NCI-H2107 (cell line): Measurements from ENCODE around the gene RNF103.

ENCODE experiments used
- DNase-seq: peaks from one replicate; lab custom pipeline; 2025; lab: John Stamatoyannopoulos, UW

The RNF103 gene

DNA sequence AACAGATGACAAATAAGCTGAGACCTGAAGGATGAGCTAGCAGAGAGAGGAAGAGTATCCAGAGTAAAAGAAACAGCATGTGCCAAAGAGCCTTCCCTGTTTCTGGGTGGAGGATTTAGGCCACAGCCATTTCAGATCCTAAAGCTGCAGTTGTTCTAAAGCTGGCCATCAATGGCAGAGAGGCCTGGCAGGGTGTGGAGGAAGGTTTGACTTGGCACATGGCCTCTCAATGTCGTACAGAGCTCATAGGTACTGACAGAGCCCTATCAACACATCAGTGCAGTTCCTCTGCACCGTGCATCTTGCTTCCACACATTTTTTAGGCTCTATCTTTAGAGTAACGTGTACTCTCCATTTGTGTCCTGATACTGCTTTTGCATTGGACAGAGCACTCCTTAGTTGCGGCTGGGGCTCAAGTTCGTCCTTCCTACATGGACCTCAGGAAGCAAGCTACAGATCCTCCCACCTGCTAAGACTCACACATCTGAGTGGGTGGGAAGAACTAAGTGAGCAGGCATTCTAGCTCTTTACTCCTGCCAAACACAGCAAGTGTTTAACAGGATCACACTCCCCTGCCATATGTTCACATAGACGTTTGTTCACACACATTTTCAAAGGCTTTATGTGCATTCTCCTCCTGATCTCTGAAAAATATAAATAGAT is 57.4 kb downstream of the RNF103 start:
- no peak for DNase-seq

DNA sequence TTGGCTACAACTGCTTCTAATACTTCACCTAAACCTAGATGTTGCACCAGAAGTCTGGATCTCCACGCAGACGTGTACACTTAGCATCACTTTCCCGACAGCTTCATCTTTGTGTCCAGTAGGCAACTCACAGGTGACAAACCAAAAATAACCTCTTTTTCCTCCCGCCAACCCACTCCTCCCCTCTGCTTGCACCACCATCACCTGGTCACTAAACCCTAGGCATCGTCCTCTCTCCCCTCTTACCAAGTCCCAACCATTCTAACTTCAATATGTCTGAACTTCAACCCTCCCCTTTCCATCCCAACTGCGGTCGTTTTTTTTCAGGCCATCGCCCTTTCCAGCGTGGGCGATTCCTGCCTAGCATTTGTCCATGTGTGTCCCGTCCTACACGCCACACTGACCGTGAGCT is 60.0 kb downstream of the RNF103 start:
- no peak for DNase-seq

DNA sequence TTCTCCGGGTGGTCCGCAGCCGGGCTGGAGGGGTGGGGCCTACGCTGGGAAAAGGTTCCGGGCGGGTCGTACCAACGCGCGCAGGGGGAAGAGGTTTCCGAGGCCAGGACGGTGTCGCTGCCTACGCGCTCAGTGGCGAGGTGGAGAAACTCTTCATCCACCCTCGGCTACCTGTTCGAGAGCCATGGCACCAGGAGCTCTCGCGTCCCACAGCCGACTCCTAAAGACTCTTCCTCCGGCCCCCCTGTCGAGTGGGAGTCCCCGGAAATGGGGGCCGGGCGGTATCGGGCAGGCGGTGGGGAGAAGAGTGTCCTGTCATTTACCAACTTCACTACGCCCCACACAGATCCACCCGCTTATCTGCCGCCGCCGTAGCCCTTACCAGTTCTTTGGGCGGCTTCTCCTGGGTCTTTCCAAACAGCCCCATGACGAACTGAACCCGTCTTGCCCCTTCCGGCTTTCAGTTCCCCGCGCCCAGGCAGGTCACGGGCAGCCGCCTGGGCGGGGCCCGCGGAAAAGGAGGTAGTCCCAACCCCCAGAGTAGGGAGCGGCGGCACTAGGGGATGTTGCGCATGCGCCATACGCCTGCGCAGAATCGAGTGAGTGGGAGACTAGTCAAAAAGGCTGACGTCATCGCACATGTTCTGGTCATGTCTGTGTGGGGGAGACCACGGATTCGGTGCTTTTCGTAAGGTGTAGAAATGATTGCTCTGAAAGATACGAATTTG is 60.6 kb downstream of the RNF103 start, which contains the start of gene CHMP3:
CHMP3 (minus strand) TSS at position 522 of the 728 bp plus-strand sequence; CDS start at position 427, 95 bp downstream.
- peak; percentile 97 for DNase-seq

DNA sequence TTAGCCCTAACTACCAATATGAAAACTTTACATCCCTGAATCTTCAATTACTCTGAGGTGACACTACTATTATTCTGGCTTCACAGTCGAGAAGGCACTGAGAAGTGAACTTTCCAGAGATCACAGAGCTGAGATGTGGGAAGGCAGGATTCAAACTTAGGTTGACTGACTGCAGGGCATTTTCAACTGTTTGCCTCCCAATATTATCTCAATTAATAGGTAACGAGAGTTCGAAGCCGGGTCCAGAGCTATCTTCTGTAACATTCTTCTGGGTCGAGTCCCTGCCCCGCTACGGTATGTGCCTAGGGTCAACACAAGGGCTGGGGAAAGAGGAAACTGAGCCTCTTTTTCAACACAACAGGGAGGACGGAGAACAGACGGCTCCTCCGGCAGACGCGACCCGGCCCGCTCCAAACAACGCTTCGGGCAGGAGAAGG is 61.2 kb downstream of the RNF103 start:
- DNase-seq: no peak

DNA sequence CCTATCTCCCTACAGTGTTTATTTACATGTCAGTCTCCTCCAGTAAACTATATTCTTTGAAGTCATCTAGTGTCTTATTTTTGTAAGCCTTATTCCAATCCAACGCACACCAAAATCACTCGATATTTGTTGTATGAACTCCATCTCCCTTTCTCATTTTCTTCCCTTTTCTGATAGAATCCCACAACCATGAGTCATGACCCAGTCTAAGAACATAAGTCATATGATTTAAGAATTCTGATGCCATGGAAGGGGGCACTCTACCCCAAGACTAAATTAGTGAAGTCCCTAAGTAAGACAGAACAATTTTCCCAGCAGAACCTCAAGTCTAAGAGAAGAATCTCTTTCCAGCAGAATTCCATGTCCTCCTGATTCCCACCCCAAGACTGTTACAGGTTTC is 65.8 kb downstream of the RNF103 start:
- no peak for DNase-seq

DNA sequence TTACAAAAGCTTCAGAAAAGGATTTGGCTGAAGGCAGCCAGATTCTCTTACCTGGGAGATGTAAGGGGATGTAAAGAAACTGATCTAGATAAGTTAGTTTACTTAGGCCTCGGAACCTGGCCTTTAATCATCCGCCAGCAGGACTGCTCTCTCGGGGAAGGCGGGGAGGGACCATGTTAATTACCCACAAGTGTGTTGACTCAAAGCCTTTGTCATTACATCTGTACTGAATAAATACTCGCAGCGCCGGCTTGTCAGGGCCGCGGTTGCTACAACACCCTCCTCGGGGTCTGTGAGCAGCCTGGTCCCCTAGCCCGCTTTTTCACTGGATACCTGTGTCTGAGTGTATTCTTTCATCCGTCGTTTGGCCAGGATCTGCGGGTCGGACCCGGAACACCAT is 67.2 kb downstream of the RNF103 start:
- no peak for DNase-seq
